Jurkat, Clone E6-1 (cell line): ENCODE results near the gene WFDC8.

Experiments
- DNase-seq: peaks from one replicate; pipeline ENCODE4 v3.0.0-alpha.2; 2011; ENCODE audit warnings: low read depth, low spot score
- H3K4me3 ChIP-seq: 2 replicates; pipeline ENCODE4 v1.5.1; 2011; ENCODE audit warnings: mild to moderate bottlenecking, low read length, control low read depth, moderate library complexity

WFDC8 gene

GRCh38 chr20:45555198-45555597 lies 23.9 kb downstream of the WFDC8 start:
- H3K4me3 ChIP-seq = no peak overlapping the region
- no peak for DNase-seq

- DNase-seq = no peak
- no peak overlapping the region for H3K4me3 ChIP-seq
Measured at GRCh38 chr20:45552456-45552855, 26.6 kb downstream of the WFDC8 start.

- no peak for DNase-seq
- H3K4me3 ChIP-seq = no peak overlapping the region
Measured at GRCh38 chr20:45550765-45551164, 28.3 kb downstream of the WFDC8 start.

GRCh38 chr20:45548410-45548809 lies 30.7 kb downstream of the WFDC8 start:
- no peak overlapping the region for H3K4me3 ChIP-seq
- DNase-seq = no peak

- no peak for DNase-seq
- H3K4me3 ChIP-seq = no peak within 1 kb of the TSS
Measured at GRCh38 chr20:45547206-45547770, 31.8 kb downstream of the WFDC8 start, which contains the start of gene EPPIN. Gene EPPIN, minus strand, starts transcription at chr20:45547401. Its CDS starts 44 bp downstream, at chr20:45547357.

- H3K4me3 ChIP-seq = no peak overlapping the region
- peak; percentile 2 for DNase-seq
Measured at GRCh38 chr20:45545754-45546453, 33.2 kb downstream of the WFDC8 start.

- no peak overlapping the region for H3K4me3 ChIP-seq
- DNase-seq = no peak
Measured at GRCh38 chr20:45545351-45545750, 33.7 kb downstream of the WFDC8 start.

GRCh38 chr20:45539382-45539781 lies 39.7 kb downstream of the WFDC8 start, which contains the start of gene WFDC6:
Gene WFDC6, minus strand, starts transcription at chr20:45539482. Its CDS starts 75 bp downstream, at chr20:45539407.
- no peak for DNase-seq
- H3K4me3 ChIP-seq = no peak within 1 kb of the TSS

- no peak for DNase-seq
- H3K4me3 ChIP-seq = no peak overlapping the region
Measured at GRCh38 chr20:45538209-45538799, 40.8 kb downstream of the WFDC8 start.

GRCh38 chr20:45527294-45527693 lies 51.8 kb downstream of the WFDC8 start:
- DNase-seq = no peak
- H3K4me3 ChIP-seq = no peak overlapping the region

GRCh38 chr20:45523821-45524220 lies 55.3 kb downstream of the WFDC8 start:
- H3K4me3 ChIP-seq = no peak overlapping the region
- no peak for DNase-seq

GRCh38 chr20:45518282-45518681 lies 60.8 kb downstream of the WFDC8 start:
- no peak for DNase-seq

GRCh38 chr20:45515147-45515913 lies 63.8 kb downstream of the WFDC8 start, which contains the start of gene SPINT3:
Gene SPINT3, minus strand, starts transcription at chr20:45515622. Its CDS starts 14 bp downstream, at chr20:45515608.
- no peak within 1 kb of the TSS for H3K4me3 ChIP-seq

More at GRCh38 chr20:45518282-45518681, 60.8 kb downstream of the WFDC8 start:
- no peak overlapping the region for H3K4me3 ChIP-seq

GRCh38 chr20:45510242-45510862 lies 68.7 kb downstream of the WFDC8 start:
- H3K4me3 ChIP-seq = no peak overlapping the region
- no peak for DNase-seq

More at GRCh38 chr20:45515147-45515913, 63.8 kb downstream of the WFDC8 start, which contains the start of gene SPINT3:
- no peak for DNase-seq

GRCh38 chr20:45509091-45509490 lies 70.0 kb downstream of the WFDC8 start:
- H3K4me3 ChIP-seq = no peak overlapping the region
- no peak for DNase-seq

- H3K4me3 ChIP-seq = no peak overlapping the region
- DNase-seq = no peak
Measured at GRCh38 chr20:45508068-45508886, 70.8 kb downstream of the WFDC8 start.

- no peak for DNase-seq
- no peak overlapping the region for H3K4me3 ChIP-seq
Measured at GRCh38 chr20:45507011-45507820, 71.9 kb downstream of the WFDC8 start.
